DMS53 treated with DMSO at 0.1 percent for 48 hours (cell line): Measurements from ENCODE around the gene EIF1AD.
"Not testable (repeated sequence)": the region's sequence is repeated elsewhere in the genome, so short reads cannot be mapped to it uniquely, and the experiment has no call there.

Experiments
- DNase-seq: peaks from one replicate; lab custom pipeline; 2025; ENCODE audit not compliant: unreplicated experiment; lab: John Stamatoyannopoulos, UW

Gene EIF1AD, protein sequence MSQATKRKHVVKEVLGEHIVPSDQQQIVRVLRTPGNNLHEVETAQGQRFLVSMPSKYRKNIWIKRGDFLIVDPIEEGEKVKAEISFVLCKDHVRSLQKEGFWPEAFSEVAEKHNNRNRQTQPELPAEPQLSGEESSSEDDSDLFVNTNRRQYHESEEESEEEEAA

DNA sequence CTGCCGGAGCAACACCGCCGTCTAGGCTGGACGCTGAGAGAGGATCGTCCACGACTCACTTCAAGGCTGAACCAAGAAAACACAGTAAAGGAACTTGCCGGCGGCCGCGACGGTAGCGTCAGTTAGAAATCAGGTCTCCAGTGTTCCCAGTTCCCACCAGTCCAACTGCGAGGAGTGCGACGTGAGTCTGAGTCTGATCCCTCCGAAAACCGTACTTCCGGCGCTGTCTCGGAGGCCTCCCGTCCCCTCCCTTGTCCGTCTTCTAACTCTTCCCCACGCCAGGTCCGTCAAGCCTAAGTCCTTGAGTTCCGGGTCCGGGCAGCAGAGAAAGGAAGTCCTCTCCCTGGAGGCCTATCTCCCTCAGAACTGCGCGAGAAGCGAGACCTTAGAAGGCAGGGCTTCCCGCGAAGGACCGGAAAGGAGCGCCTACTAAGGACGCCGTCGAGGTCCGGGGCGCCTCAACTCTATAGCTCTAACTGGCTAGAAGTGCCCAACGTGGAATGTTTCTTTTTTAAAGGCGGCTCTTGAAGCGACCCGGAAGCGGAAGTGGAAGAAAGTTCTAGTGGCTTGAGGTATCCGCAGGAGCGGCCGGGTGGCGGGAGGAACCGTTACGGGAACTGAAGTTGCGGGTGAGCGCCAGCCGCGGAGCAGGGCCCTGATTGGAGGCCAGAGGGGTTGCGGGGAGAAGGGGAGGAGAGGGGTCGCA is at the start of gene EIF1AD, which contains the start of gene BANF1:
TSS of gene EIF1AD (minus strand) at position 216 of the 706 bp plus-strand sequence. CDS start 1,768 bp downstream, outside the sequence.
TSS of gene BANF1 (plus strand) at position 562 of the 706 bp plus-strand sequence. CDS start 748 bp downstream, outside the sequence.
- peak; percentile 98 for DNase-seq

DNA sequence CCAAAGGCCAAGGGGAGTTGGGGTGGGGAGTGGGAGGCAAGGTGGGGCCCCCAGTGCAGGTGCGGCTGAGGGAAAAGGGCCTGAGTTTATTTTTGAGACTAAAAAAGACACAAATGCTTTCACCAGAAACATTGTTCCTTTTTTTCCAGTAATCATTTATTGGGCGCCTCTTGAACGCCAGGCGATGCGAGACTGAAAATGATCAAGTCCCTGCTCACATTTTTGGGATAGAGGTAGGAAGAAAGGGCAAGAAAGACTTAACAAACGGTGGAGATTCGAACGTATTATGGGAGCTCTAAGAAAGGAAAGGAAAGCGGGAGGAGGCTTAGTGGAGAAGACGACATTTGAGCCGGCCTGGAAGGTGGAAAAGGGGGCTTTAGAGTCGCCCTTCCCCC is 49.4 kb upstream of the EIF1AD start:
- no peak for DNase-seq

DNA sequence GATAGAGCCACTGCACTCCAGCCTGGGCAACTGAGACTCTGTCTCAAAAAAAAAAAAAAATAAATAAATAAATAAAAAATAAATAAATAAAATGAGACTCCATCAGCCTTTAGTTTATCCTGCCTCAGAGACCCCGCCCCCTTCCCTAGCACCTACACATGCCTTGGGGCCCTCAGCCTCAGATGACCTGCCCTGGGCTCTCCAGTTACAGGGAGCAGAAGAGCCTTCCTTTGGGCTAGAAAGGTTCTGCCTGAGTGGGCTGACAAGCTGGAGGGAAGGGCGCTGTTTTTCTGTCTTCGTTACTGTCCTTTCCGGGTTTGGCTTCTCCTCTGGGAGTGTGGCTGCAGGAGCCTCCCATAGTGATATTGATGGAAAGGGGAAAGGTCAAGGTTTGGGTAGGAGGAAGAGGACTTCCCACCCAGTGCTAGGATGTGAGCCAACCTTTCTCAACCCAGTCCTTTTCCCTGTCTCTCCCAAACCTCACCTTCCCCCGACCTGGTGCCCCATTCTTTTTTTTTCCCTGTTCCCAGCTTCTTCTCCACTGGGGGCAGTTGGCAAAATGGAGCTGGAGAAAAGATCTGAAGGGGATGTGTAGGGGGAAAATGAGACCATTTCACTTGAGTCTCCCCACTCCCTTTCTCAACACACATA is 48.7 kb upstream of the EIF1AD start:
- no peak for DNase-seq

DNA sequence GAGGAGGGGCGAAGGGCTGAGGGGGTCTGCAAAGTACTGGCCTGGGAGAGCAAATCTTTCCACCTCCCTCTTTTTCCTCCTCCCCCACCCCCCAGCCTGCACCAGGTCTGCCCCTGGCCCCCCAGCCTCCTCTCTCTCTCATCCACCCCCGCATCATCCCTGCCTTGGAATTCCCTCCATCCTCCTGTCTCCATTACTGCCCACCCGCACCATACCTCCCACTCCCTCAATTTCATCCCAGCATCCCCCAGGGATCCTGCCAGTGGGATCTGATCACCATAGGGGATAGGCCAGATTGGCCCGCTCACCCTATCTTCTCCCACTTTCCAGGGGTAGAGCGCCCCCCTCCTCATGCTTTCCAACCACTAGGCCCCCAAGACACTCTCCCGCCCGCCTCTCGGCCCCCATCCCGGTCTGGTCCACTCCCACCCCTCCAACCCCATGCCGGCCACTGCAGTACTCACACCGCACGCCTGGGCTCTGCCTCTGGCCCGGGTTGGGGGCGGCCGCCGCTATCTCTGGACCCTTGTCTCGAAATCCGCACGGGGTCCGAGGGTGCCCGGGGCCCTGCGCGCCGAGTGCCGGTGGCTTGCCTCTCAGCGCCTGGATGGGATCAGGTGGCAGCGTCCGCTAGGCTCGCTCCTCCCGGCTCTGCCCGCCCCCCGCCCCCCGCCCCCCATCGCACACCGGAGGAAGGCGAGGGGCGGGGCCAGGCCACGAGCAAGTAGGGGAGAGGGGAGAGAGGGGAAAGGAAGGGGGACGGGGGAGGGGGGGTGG is 46.8 kb upstream of the EIF1AD start, which contains the start of gene GAL3ST3:
TSS of gene GAL3ST3 (minus strand) at position 615 of the 777 bp plus-strand sequence. CDS start 3,746 bp downstream, outside the sequence.
- DNase-seq: no peak

DNA sequence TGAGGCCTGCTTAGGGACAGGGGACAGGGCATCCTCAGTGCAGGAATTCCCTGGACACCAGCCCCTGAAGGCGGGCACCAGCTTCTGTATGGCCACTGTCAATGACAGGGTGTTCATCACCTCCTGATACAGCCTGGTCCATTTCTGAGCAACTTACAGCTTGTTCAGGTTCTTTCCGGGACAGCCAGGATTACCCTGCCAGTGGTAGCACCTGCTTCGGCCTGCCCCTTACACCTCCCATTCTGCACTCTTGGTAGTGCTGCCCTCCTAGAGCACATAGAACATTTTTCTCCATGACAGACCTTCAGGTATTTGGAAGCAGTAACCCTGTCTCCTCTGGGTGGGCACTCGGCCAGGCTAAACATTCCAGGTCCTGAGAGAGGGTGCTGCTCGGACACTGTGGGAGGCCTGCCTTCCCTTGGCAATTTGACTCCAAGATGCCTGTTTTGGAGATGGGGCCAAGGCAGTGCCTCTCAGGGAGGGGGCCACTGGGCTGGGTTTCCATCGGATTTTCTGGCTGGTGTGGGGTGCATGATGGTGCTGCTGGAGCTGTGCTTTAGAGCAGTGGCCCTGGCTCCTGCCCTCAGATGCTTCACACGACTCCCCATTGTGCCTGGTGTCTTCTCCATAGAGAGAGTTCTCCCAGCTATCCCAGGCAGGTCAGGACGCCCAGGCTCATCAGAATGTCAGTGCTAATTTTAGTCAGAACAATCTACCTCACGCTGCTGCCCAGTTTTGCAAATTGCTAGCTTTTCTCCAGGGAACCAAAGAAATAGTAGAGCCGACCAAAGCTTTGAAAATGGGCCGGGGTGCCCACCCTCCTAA is 45.8 kb upstream of the EIF1AD start:
- DNase-seq: no peak

DNA sequence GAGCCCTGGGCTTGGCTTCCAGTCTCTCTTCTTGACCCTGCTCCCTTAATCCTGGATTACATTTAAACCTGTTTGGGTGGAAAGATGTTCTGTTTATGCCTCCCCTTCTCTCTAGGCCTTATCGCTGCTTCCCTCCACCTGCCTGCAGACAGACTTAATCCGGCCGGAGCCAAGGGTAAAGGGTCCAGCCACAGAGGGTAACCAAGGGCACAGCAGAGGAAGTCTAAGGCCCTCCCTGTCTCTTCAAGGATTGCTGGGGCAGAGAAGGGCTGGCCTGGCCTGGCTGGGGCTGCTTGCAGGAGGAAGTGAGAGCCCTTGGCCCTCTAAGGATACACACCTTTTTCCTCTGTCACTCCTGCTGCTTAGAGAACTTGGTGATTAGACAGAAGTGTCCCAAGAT is 44.9 kb upstream of the EIF1AD start:
- no peak for DNase-seq

DNA sequence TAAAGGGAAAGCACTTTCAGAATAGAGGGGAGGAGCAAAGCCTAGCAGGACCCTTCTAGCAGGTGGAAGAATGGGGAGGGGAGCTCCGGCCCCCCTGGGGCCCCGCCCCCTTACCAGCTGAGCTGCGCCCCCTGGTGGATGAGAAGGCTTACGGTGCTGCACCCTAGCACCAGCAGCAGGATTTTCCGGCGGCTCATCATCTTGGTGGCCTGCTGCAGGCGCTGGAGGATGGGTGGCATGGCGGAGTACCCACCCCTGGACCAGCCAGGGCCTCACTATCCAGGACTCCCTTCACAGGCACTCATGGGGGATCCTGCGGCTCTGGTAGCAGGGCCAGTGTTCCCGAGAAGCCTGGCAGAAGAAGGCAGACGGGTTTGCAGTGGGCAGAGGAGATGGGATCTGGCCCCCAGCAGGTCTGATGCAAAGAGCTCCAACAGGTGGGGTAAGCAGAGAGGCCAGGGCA is 43.3 kb upstream of the EIF1AD start:
- peak; percentile 64 for DNase-seq

DNA sequence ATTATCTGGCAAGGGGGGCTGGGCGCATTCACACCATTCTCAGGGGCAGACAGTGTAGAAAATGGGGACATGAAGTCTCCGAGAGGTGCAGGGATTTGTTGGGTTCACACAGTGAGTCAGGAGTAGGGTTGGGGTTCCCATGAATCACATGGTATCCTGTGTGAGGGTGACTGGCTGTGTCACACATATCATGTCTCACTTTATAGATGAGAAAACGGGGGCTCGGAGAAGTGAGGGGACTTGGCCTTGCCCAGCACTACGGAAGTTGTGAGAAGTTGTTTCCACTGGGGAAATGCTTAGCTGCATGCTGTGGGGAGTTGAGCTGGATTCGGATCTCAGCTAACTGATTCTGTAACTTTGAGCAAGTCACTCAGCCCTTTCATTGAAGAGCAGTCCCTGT is 42.8 kb upstream of the EIF1AD start:
- DNase-seq: no peak

DNA sequence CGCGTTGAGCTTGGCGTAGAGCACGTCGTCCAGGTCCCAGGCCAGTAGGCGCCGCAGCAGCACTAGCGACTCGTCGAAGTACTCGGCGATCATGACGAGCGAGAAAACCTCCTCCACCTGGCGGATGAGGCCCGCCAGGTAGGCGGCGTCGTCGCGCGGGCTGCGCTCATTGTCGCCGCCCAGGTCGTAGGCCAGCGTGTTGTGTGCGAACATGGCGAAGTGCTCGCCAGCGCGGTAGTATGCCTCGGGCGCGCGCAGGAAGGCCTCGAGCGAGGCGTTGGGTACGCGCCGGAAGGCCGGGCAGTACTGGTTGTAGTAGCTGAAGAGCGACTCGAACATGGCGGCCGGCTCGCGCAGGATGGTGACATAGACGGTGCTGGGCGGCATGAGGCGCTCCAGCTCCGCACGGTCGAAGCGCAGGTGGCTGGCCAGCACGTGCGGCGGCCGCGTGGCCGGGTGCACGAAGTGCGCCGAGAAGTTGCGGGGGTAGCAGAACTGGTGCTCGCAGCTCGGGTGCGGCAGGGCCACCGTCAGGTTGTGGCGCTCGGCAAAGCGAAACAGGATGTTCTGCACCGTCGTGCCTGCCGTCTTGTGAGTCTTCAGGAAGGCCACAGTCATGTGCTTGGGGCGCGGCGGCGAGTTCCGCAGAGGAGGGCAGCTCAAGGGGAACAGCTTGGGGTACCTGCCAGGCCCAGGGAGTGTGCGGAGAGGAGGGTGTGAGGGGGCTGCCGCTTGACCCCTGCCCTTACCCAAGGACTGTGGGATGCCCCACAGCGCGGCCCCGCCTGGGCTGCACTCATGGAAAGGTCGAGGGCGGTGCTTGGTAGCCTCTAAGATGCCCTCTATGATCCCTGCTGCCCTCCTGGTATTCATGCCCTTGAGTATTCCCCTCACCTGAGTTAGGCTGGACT is 41.3 kb upstream of the EIF1AD start:
- no peak for DNase-seq

DNA sequence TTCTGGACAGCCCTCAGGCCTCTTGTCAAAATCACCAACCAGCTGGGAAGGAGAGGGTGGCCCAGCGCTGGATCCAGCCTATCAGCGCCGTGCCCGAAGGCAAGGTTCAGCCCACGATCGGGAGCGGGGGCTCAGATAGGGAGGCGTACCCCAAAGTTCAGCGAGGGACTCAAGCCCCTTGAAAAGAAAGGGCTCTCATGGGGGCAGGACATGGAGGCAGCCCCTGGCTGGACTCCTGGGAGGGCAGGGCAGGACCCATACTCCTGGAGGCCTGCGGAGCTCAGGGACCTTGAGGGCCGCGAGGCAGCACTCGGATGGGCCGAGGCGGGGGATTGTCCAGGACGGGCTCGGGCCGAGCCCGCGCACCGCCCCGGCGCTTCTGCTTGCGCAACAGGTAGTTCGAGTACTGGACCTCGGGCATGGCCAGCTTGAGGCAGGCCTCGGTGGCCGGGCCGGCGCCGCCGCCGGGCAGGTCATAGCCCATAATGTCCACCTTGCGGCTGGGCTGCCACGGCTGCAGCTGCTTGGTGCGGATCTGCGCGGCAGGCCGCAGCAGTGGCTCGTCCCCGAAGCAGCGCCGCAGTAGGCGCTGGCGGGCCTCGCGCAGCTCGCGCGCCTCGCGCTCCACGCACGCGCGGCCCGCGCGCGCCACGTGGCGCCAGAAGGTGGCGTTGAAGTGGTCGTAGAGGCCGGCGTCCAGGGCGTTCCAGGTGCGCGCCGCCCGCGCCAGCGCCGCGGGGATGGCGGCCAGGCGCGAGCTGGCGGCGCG is 40.5 kb upstream of the EIF1AD start:
- DNase-seq: no peak

DNA sequence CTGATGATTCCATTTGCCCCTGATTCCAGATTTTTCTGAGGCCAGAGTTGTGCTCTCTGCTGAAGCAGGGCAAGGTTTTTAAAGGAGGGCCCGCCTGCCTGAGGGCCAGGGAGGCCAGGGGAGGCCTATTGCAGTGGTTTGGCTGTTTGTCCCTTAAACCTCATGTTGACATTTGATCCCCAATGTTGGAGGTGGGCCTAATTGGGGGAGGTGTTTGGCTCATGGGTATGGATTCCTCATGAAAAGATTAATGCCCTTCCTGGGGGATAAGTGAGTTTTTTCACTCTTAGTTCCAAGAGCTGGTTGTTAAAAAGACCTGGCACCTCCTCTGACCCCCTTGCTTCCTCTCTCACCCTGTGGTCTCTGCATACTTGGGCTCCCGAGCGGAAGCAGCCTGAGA is 37.8 kb upstream of the EIF1AD start:
- DNase-seq: no peak

DNA sequence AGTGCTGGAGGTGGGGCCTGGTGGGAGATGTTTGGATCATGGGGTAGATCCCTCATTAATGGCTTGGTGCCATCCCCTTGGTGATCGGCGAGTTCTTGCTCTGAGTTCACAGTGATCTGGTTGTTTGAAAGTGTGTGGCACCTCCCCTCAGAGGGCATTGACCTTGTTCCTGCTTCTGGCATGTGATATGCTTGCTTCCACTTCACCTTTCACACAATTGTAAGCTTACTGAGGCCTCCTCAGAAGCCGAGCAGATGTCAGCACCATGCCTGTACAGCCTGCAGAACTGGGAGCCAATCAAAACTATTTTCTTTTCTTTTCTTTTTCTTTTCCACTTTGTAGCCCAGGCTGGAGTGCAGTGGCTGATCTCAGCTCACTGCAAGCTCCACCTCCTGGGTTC is 35.4 kb upstream of the EIF1AD start:
- DNase-seq: no peak

DNA sequence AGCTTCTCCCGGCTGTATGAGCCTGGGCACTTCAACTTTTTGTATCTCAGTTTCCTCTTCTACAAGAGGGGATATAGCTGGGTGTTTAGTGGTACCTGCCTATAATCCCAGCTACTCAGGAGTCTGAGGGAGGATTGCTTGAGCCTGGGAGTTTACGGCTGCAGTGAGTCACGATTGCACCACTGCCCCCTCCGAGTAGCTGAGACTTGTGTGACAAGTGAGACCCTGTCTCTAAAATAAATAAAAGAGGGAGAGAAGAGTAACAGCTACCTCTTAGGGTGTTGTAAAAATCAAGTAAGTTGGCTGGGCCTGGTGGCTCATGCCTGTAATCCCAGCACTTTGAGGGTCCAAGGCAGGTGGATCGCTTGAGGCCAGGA is 34.4 kb upstream of the EIF1AD start:
- DNase-seq: no peak

DNA sequence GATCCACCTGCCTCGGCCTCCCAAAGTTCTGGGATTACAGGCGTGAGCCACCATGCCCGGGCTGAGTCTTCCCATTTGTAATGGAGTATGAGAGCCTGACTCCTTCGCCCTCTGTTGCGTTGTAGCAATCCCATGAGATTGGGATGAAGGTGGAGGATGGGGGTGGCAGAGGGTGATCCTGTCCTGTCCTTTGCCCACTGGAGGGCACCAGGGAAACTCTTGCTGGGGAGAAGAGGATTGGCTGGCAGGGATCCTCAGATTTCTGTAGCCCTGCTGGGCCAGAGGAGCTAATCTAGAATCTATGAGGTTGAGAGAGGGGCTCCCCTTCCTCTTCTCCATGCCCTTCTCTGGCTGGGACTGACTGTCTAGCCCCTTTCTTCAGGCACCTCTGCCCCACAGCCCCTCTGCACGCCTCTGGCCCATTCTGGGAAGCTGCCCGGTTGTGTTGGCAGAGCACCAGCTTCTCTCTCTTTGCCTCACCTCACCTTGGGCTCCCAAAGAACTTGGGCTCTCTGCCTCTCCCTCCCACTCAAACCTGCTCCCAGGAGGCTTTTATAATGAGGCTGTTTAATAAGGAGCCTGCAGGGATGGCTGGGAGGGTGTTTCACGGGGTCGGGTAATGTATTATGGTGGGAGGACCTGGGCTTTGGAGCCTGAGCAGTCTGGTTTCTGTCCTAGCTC is 33.8 kb upstream of the EIF1AD start:
- no peak for DNase-seq

DNA sequence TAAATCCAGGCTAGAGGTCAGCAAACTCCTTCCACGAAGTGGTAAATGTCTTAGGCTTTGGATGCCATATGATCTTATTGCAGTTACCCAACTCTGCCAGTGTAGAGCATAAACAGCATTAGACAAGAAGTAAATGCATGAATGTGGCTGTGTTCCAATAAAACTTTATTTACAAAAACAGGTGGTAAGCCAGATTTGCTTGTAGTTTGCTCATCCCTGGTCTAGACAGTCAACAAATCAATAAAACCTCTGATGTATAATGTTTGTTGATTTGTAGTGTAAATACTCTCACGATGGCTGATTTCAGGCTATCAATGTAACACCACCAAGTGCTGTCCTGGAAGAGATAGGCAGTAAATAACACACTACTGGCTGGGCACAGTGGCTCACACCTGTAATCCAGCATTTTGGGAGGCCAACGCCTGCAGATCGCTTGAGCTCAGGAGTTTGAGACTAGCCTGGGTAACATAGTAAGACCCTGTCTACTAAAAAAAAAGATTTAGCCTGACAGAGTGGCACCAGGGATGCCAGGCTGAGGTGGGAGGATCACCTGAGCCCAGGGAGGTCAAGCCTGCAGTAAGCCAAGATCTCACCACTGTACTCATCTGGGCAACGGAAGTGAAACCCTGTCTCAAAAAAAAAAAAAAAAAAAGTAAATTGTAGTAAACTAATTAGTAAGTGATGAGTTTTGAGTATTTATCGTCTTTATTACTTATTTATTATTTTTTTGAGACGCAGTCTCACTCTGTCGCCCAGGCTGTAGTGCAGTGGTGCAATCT is 31.2 kb upstream of the EIF1AD start:
- no peak for DNase-seq

DNA sequence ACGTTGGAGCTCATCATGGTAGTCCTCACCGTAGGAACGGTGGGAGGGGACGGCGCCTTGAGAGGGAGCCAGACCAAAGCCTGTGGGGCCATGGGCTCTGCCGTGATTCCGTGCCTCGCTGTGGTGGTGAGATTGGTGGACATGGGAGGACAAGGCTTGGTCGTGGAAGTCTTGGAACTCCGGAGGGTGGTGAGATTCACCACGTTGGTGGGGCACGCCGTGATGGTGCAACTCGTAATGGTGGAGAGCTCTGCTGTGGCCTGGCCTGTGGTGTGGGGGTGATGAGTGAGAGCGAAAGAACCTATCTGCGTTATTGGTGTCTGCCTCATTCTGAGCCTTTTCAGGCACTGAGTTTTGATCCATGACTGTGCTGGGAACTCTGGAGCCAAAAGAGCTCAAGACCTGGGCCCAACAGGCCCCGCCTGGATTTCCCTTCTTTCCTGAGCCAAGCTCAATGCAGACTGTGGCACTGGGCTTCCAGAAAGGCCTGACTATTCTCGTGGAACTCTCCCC is 24.1 kb upstream of the EIF1AD start, which contains the start of gene CATSPER1:
TSS of gene CATSPER1 (minus strand) at position 463 of the 513 bp plus-strand sequence. CDS start at position 363, 100 bp downstream.
- no peak for DNase-seq

DNA sequence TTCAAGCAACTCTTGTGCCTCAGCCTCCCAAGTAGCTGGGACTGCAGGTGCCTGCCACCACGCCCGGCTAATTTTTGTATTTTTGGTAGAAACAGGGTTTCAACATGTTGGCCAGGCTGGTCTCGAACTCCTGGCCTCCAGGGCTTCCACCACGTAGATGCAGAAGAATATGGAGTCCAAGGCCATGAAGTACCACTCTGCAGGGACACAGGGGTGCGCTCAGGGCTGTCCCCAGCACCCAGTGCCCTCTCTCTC is 21.2 kb upstream of the EIF1AD start:
- DNase-seq: not testable (repeated sequence)
